Spinal cord (tissue), 10 donors: ENCODE data around the gene IGSF21. TPM values are rescaled to one million over a fixed set of nuclear protein-coding genes. Genes with fewer than 3 reads are reported as not detected.

Source experiments
- DNase-seq, 6 donors: peaks; one replicate each; pipeline versions ENCODE4 v3.0.0 to v3.0.0-alpha.2; 2013 to 2015; ENCODE audit warnings: low spot score in 6 of 6, low read depth in 4 of 6
- H3K27ac ChIP-seq: one replicate; pipeline ENCODE4 v1.5.1; 2013; ENCODE audit warnings: low read depth, low read length, control low read depth
- H3K27me3 ChIP-seq: one replicate; pipeline ENCODE4 v1.6.1; 2013; ENCODE audit warnings: low read length; ENCODE audit not compliant: control insufficient read depth, insufficient read depth
- H3K36me3 ChIP-seq: one replicate; pipeline ENCODE4 v1.6.1; 2013; ENCODE audit warnings: low read length; ENCODE audit not compliant: control insufficient read depth, insufficient read depth
- H3K4me1 ChIP-seq: one replicate; pipeline ENCODE4 v1.6.1; 2013; ENCODE audit warnings: low read length; ENCODE audit not compliant: control insufficient read depth, insufficient read depth
- H3K4me3 ChIP-seq: one replicate; pipeline ENCODE4 v1.5.1; 2013; ENCODE audit warnings: low read depth, low read length, control low read depth
- H3K9me3 ChIP-seq: one replicate; pipeline ENCODE4 v1.6.1; 2013; ENCODE audit warnings: low read length; ENCODE audit not compliant: control insufficient read depth, insufficient read depth
- WGBS: methylation state at CpG from one replicate; pipeline ENCODE4 v1.1.5; 2013; ENCODE audit warnings: missing lambda C conversion rate; ENCODE audit not compliant: insufficient coverage; 5-methylcytosine and 5-hydroxymethylcytosine counted together
- polyA plus RNA-seq, 2 donors: library from polyadenylated mRNA; unstranded; fragments of 120-200 nt; gene quantifications; one replicate each; pipeline ENCODE4 v1.2.1, GENCODE V29; 2013; ENCODE audit not compliant: insufficient read length in 2 of 2
- total RNA-seq, 2 donors: library from RNA; depleted of rRNA in 1 of 2; stranded (reverse); fragments of 120-200 nt in 1 of 2; fragments of >200 nt in 1 of 2; gene quantifications; one replicate each; pipeline versions ENCODE4 v1.2.3 to v1.2.4, GENCODE V29; 2013 to 2014
- donor health status: healthy.

The IGSF21 gene
- total and polyA plus RNA-seq, 4 donors: 9.0 to 70.7 (median 40.7) TPM

DNA sequence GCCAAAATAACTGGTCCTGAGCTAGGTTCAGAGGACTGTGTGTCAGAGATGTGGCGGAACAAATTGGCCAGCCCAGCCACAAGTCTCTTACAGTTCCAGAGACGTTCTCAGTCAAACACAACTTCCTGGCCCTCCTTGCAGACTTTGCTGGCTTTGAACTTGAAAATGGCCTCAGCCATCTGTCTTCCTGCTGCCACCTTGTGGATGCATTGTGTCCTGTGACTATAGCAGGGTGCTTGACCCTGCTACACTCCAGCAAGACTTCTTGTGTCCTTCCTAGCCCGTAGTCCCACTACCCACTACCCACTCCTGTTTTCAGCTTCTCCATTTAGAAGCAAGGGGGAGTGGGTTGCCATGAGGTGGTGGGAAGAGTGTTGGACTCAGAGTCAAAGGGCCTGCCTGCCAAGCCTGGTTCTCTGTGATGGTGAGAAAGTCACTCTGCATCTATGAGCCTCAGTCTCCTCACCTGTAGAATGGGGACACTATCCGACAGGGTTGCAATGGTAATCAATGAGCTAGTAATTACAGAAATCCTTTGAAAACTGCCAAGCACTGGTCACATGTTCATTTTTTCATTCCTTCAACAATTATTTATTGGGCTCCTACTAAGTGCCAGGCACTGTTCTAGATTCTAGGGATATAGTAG is 109.9 kb downstream of the IGSF21 start:
- H3K36me3 ChIP-seq: no peaks in the 10 kb centered on the region
- peaks cover 2% of the 10 kb centered on the region for H3K9me3 ChIP-seq
- H3K4me1 ChIP-seq: peaks cover 4% of the 10 kb centered on the region
- H3K27me3 ChIP-seq: no peaks in the 10 kb centered on the region
- 56% methylated on average over 2 of the region's 4 CpGs for WGBS
- H3K27ac ChIP-seq: no peak overlapping the region
- no peak for DNase-seq
- no peak overlapping the region for H3K4me3 ChIP-seq

DNA sequence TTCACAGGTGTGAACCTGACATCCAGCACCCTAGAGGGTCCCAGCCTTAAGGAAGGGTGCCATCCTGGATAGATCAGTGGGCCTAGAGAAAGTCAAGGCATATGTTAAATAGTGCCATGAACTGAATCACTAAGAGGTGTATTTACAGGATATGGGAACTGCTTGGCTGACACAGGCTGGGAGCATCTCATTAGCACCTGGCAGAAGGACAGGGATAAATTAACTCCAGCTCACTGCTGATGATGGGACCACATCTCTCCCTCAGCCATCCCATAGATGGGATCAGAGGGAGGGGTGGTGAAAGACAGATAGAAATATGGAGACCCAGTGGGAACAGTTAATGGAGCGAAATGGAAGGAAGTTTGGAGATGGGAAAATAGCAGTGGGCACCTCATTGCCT is 122.0 kb downstream of the IGSF21 start:
- 67% methylated on average over 1 of the region's 1 CpG for WGBS
- peaks cover 2% of the 10 kb centered on the region for H3K9me3 ChIP-seq
- no peak overlapping the region for H3K27ac ChIP-seq
- DNase-seq: peak in 2 of 6 donors; percentile 28 to 73
- H3K4me1 ChIP-seq: peaks cover 26% of the 10 kb centered on the region
- H3K36me3 ChIP-seq: no peaks in the 10 kb centered on the region
- no peaks in the 10 kb centered on the region for H3K27me3 ChIP-seq
- no peak overlapping the region for H3K4me3 ChIP-seq

- Histone ChIP-seq H3K9me3 (peaks cover 2% of the 10 kb centered on the region), H3K36me3 (no peaks in the 10 kb centered on the region), H3K27ac (no peak overlapping the region), H3K4me3 (no peak overlapping the region), H3K27me3 (no peaks in the 10 kb centered on the region), H3K4me1 (peaks cover 22% of the 10 kb centered on the region)
- peak in 2 of 6 donors; percentile 48 to 53 for DNase-seq
- WGBS: 40% methylated on average over 3 of the region's 6 CpGs
Measured at GRCh38 chr1:18230321-18230720, 122.7 kb downstream of the IGSF21 start.

DNA sequence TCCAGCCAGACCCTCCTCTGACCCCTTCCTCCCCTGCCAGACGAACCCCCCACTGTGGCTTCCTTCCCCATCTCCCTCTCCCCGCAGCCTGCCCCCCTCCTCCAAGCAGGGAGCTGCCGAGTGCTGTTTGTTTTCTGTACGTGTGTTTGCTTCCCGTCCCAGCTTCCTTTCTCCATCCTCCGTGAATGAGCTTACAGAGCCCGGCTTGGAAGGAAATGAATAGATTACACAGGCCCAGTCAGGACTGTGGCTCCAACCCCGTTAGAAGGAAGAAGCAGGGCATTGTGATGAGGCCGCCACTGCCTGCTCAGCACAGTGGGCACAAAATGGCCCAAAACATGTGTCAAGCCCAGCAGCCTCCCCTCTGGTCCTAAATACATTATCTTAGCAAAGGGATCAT is 123.2 kb downstream of the IGSF21 start:
- Histone ChIP-seq H3K27ac (no peak overlapping the region), H3K4me3 (no peak overlapping the region), H3K9me3 (peaks cover 2% of the 10 kb centered on the region), H3K4me1 (peaks cover 19% of the 10 kb centered on the region), H3K27me3 (no peaks in the 10 kb centered on the region), H3K36me3 (no peaks in the 10 kb centered on the region)
- WGBS: 15% methylated on average over 3 of the region's 9 CpGs
- peak in 2 of 6 donors; percentile 67 to 77 for DNase-seq

- Histone ChIP-seq H3K27me3 (no peaks in the 10 kb centered on the region), H3K9me3 (peaks cover 2% of the 10 kb centered on the region), H3K36me3 (no peaks in the 10 kb centered on the region), H3K4me3 (no peak overlapping the region), H3K27ac (no peak overlapping the region), H3K4me1 (peaks cover 15% of the 10 kb centered on the region)
- WGBS: 80% methylated on average over 1 of the region's 1 CpG
- no peak for DNase-seq
Measured at GRCh38 chr1:18232052-18232451, 124.5 kb downstream of the IGSF21 start.

- no peaks in the 10 kb centered on the region for H3K27me3 ChIP-seq
- no peak overlapping the region for H3K4me3 ChIP-seq
- DNase-seq: no peak
- no peaks in the 10 kb centered on the region for H3K36me3 ChIP-seq
- 87% methylated on average over 3 of the region's 5 CpGs for WGBS
- H3K9me3 ChIP-seq: peaks cover 2% of the 10 kb centered on the region
- no peak overlapping the region for H3K27ac ChIP-seq
- peaks cover 15% of the 10 kb centered on the region for H3K4me1 ChIP-seq
Measured at GRCh38 chr1:18233176-18233864, 125.7 kb downstream of the IGSF21 start.

DNA sequence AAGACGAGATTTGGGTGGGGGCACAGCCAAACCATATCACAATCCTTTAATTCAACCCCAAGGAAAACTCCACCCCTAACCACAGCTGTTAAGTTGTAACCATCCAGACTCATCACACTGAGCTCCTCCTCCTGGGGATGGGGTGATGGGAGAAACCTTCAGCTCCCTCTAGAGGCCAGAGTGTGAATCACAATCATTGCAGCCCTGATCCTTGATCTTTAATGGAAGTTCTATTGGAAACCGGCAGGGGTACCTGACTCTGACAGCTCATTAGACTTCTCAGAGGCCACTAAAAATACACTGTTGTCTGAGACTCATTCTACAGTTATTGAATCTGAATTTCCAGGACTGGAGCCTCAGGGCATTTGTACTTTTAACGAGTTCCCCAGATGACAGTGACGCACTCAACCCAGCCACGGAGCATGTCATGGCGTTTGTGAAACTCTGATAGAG is 127.2 kb downstream of the IGSF21 start:
- peak in 2 of 6 donors; percentile 51 to 66 for DNase-seq
- H3K27me3 ChIP-seq: no peaks in the 10 kb centered on the region
- no peak overlapping the region for H3K27ac ChIP-seq
- H3K9me3 ChIP-seq: peaks cover 2% of the 10 kb centered on the region
- no peaks in the 10 kb centered on the region for H3K36me3 ChIP-seq
- 15% methylated on average over 2 of the region's 6 CpGs for WGBS
- peaks cover 15% of the 10 kb centered on the region for H3K4me1 ChIP-seq
- H3K4me3 ChIP-seq: no peak overlapping the region

DNA sequence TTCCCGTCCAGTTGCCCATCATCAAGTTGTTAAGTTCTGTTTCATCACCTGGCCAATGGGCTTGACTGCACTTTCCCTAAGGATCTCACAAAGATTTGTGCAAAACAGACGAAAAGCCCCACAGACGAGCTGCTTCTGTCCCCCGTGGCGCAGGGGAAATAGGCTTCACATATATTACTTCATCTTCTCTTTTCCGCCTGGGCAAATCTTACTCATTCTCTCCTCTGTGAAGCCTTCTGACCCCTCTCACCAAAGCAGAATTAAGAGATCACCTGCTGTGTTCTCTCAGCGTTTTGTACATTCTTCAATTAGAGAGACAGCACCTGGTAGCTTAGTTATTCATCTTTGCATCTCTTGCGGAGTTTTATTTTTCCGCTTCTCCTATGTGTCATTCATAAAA is 129.8 kb downstream of the IGSF21 start:
- Histone ChIP-seq H3K27me3 (no peaks in the 10 kb centered on the region), H3K4me1 (no peaks in the 10 kb centered on the region), H3K27ac (no peak overlapping the region), H3K4me3 (no peak overlapping the region), H3K9me3 (no peaks in the 10 kb centered on the region), H3K36me3 (no peaks in the 10 kb centered on the region)
- peak in 1 of 6 donors; percentile 71 for DNase-seq
- WGBS: 49% methylated on average over 8 of the region's 9 CpGs

DNA sequence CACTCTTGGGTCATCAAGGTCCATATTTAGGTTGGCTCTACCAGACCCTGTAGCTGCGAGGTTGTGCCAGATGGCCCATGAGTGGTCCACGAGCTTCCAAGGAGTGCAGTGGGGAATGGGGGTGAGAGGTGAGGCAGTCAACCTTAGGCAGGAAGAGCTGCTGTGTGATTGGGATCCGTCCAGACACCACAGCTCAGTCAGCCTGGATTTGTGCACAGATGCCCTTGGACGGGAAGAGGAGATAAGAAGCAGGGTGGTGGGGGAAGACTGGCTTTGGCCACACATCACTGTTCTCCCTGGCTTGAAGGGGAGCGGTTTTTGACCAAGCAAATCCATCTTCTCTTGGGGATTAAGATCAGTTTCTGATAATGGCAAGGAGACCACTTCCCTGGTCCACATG is 130.6 kb downstream of the IGSF21 start:
- H3K27ac ChIP-seq: no peak overlapping the region
- no peak overlapping the region for H3K4me3 ChIP-seq
- no peaks in the 10 kb centered on the region for H3K9me3 ChIP-seq
- H3K27me3 ChIP-seq: no peaks in the 10 kb centered on the region
- WGBS: 76% methylated on average over 4 of the region's 5 CpGs
- peaks cover 4% of the 10 kb centered on the region for H3K4me1 ChIP-seq
- no peak for DNase-seq
- no peaks in the 10 kb centered on the region for H3K36me3 ChIP-seq

DNA sequence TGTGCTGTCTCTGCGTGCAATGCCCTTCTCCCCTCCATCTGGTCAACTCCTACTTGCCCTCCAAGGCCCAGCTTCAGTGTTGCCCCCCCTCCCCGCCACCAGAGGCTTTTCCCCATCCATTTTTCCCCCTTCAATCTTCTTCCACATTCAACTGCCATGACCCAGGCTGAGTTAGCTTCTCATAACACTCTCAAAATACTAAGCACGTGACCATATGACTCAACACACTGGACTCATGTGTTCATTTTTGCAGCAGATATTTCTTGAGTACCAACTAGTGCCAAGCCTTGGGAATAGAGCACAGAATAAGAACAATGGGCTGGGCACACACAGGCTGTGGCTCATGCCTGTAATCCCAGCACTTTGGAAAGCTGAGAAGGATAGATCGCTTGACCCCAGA is 132.1 kb downstream of the IGSF21 start:
- no peak overlapping the region for H3K4me3 ChIP-seq
- WGBS: 82% methylated on average over 3 of the region's 4 CpGs
- peaks cover 4% of the 10 kb centered on the region for H3K4me1 ChIP-seq
- DNase-seq: no peak
- no peaks in the 10 kb centered on the region for H3K9me3 ChIP-seq
- H3K36me3 ChIP-seq: no peaks in the 10 kb centered on the region
- no peaks in the 10 kb centered on the region for H3K27me3 ChIP-seq
- H3K27ac ChIP-seq: no peak overlapping the region
